Caco-2 (cell line): Measurements from ENCODE around the gene CDH13. TPM values are rescaled to one million over a fixed set of nuclear protein-coding genes. Genes with fewer than 3 reads are reported as not detected.

Experiments
- BruUV-seq: library from RNA; stranded (reverse); fragments of 400-500 nt; replicated peaks from 2 replicates; lab custom pipeline; 2021; lab: Mats Ljungman, UMichigan
- CTCF ChIA-PET: fragments of 300-600 bp; sonication (Branson Sonifier 250); formaldehyde crosslinking; loops from one replicate; lab custom pipeline; 2022; ENCODE audit warnings: antibody characterized with exemption; lab: Charles Lee
- POLR2A ChIA-PET: fragments of 300-600 bp; sonication (Branson Sonifier 250); formaldehyde crosslinking; loops from one replicate; lab custom pipeline; 2022; ENCODE audit warnings: antibody characterized with exemption; lab: Charles Lee
- DNase-seq, 2 experiments: peaks; one replicate each; pipeline versions ENCODE4 v3.0.0 to v3.0.0-alpha.2; 2020 to 2022
- H3K27me3 ChIP-seq: replicated peaks from 2 replicates; pipeline ENCODE4 v1.6.0; 2011; ENCODE audit warnings: low read length; ENCODE audit not compliant: control insufficient read depth, insufficient read depth
- H3K36me3 ChIP-seq: 2 replicates; pipeline ENCODE4 v1.5.1; 2011; ENCODE audit warnings: low read length; ENCODE audit not compliant: control insufficient read depth, insufficient read depth
- H3K4me1 ChIP-seq: fragments of 250-450 bp; sonication (Bioruptor Pico); 2 replicates; pipeline ENCODE4 v1.5.1; 2020; ENCODE audit warnings: mild to moderate bottlenecking
- H3K4me3 ChIP-seq: 2 replicates; pipeline ENCODE4 v1.5.1; 2011; ENCODE audit warnings: low read depth, mild to moderate bottlenecking, control low read depth, low read length
- H3K9me3 ChIP-seq: fragments of 250-450 bp; sonication (Bioruptor Pico); 2 replicates; pipeline ENCODE4 v1.5.1; 2020; ENCODE audit warnings: mild to moderate bottlenecking, moderate library complexity
- H3K27ac Mint-ChIP-seq: one replicate; pipeline ENCODE4 v1.8.0; 2022; ENCODE audit warnings: mixed read lengths; ENCODE audit not compliant: unreplicated experiment
- H3K27me3 Mint-ChIP-seq: one replicate; pipeline ENCODE4 v1.8.0; 2022; ENCODE audit warnings: mixed read lengths; ENCODE audit not compliant: insufficient read depth, unreplicated experiment
- H3K36me3 Mint-ChIP-seq: one replicate; pipeline ENCODE4 v1.8.0; 2022; ENCODE audit warnings: mild to moderate bottlenecking, mixed read lengths; ENCODE audit not compliant: insufficient read depth, unreplicated experiment
- H3K4me1 Mint-ChIP-seq: one replicate; pipeline ENCODE4 v1.8.0; 2022; ENCODE audit warnings: low read depth, mixed read lengths; ENCODE audit not compliant: unreplicated experiment
- H3K4me3 Mint-ChIP-seq: one replicate; pipeline ENCODE4 v1.8.0; 2022; ENCODE audit warnings: mild to moderate bottlenecking, moderate library complexity, mixed read lengths; ENCODE audit not compliant: unreplicated experiment
- H3K9me3 Mint-ChIP-seq: one replicate; pipeline ENCODE4 v1.8.0; 2022; ENCODE audit warnings: mixed read lengths; ENCODE audit not compliant: unreplicated experiment
- CTCF ChIP-seq, 2 experiments: fragments of 200-600 bp in 1 of 2; IDR thresholded peaks; 1 replicate in 1 of 2; 2 replicates in 1 of 2; pipeline versions ENCODE4 v1.5.1 to v1.8.0; 2011 to 2022; ENCODE audit warnings: antibody characterized with exemption in 1 of 2, control low read depth in 1 of 2, inconsistent platforms in 1 of 2, low read depth in 1 of 2, low read length in 1 of 2, mild to moderate bottlenecking in 1 of 2, moderate library complexity in 1 of 2; ENCODE audit not compliant: insufficient read depth in 1 of 2, severe bottlenecking in 1 of 2, unreplicated experiment in 1 of 2
- intact Hi-C: fragments of 100-400 bp; cut with micrococcal nuclease; formaldehyde crosslinking; loops from one replicate; pipeline ENCODE4 v1.10.0; 2022; ENCODE audit not compliant: unreplicated experiment
- total RNA-seq: library from RNA; stranded (reverse); gene quantifications from 2 replicates; pipeline ENCODE4 v1.2.3, GENCODE V29; 2022

CDH13 gene
- total RNA-seq, 1 experiment from 2014 or later = 2.2 TPM

GRCh38 chr16:83238949-83239691 is 612.4 kb downstream of the CDH13 start:
- Histone ChIP-seq H3K27me3 (no peaks in the 10 kb centered on the region; the same call in 1 of the 2 replicates), H3K36me3 (no peaks in the 10 kb centered on the region), H3K4me3 (no peak overlapping the region), H3K9me3 (no peaks in the 10 kb centered on the region), H3K4me1 (no peaks in the 10 kb centered on the region)
- no TSS peak for BruUV-seq
- DNase-seq = no peak
- intact Hi-C loops = no loop called here
- no peaks in the 10 kb centered on the region for H3K36me3 Mint-ChIP-seq
- H3K4me1 Mint-ChIP-seq = no peaks in the 10 kb centered on the region
- TF ChIP-seq CTCF (IDR thresholded peaks at IDR 0.05; ENCODE audit: insufficient read depth in 1 of 2, low read depth in 1 of 2, low read length in 1 of 2, severe bottlenecking in 1 of 2, unreplicated experiment in 1 of 2) = no peak
- H3K27me3 Mint-ChIP-seq = peaks cover 5% of the 10 kb centered on the region
- H3K9me3 Mint-ChIP-seq = no peaks in the 10 kb centered on the region
- H3K4me3 Mint-ChIP-seq = no peak overlapping the region
- no peak overlapping the region for H3K27ac Mint-ChIP-seq
- ChIA-PET CTCF (no interaction called here), POLR2A (no interaction called here)

- Mint-ChIP-seq H3K4me1 (no peaks in the 10 kb centered on the region), H3K27ac (no peak overlapping the region), H3K4me3 (no peak overlapping the region), H3K9me3 (no peaks in the 10 kb centered on the region), H3K36me3 (no peaks in the 10 kb centered on the region), H3K27me3 (peaks cover 17% of the 10 kb centered on the region)
- H3K36me3 ChIP-seq = no peaks in the 10 kb centered on the region
- no peak for DNase-seq
- H3K9me3 ChIP-seq = no peaks in the 10 kb centered on the region
- no peak overlapping the region for H3K4me3 ChIP-seq
- no peaks in the 10 kb centered on the region for H3K4me1 ChIP-seq
- H3K27me3 ChIP-seq = no peaks in the 10 kb centered on the region
- intact Hi-C loops = no loop called here
- POLR2A ChIA-PET = no interaction called here
- no peak for TF ChIP-seq CTCF (IDR thresholded peaks at IDR 0.05; ENCODE audit: insufficient read depth in 1 of 2, low read depth in 1 of 2, low read length in 1 of 2, severe bottlenecking in 1 of 2, unreplicated experiment in 1 of 2)
- CTCF ChIA-PET = no interaction called here
- no TSS peak for BruUV-seq
Observed at GRCh38 chr16:83244057-83244456, 617.3 kb downstream of the CDH13 start.

- Mint-ChIP-seq H3K9me3 (no peaks in the 10 kb centered on the region), H3K36me3 (no peaks in the 10 kb centered on the region), H3K4me3 (no peak overlapping the region), H3K4me1 (no peaks in the 10 kb centered on the region), H3K27me3 (peaks cover 17% of the 10 kb centered on the region), H3K27ac (no peak overlapping the region)
- H3K4me1 ChIP-seq = no peaks in the 10 kb centered on the region
- H3K27me3 ChIP-seq = no peaks in the 10 kb centered on the region; the same call in 1 of the 2 replicates
- DNase-seq = no peak
- no TSS peak for BruUV-seq
- no peaks in the 10 kb centered on the region for H3K36me3 ChIP-seq
- TF ChIP-seq CTCF (IDR thresholded peaks at IDR 0.05; ENCODE audit: insufficient read depth in 1 of 2, low read depth in 1 of 2, low read length in 1 of 2, severe bottlenecking in 1 of 2, unreplicated experiment in 1 of 2) = no peak
- ChIA-PET POLR2A (no interaction called here), CTCF (interaction anchor here (0.9 kb wide), 1 partner anchor 111 kb away, joined by 3 read pairs; no protein-coding TSS in a partner anchor)
- intact Hi-C loops = no loop called here
- no peaks in the 10 kb centered on the region for H3K9me3 ChIP-seq
- H3K4me3 ChIP-seq = no peak overlapping the region
Observed at GRCh38 chr16:83245061-83245460, 618.3 kb downstream of the CDH13 start.
